Keratinocyte (primary cell): ENCODE data around the gene HIVEP2. TPM values are rescaled to one million over a fixed set of nuclear protein-coding genes. Genes with fewer than 3 reads are reported as not detected.

Experiments
- DNase-seq: peaks from one replicate; pipeline ENCODE4 v3.0.0-alpha.2; 2011; ENCODE audit warnings: low read depth, missing footprints, low spot score
- FAIRE-seq: peaks from 2 replicates; lab custom pipeline; 2011; peaks lifted over from hg19 to GRCh38; lab: Jason Lieb, UNC
- H2AFZ ChIP-seq: 2 replicates; pipeline ENCODE4 v1.6.0; 2012; ENCODE audit warnings: low read length, control low read depth, inconsistent platforms; ENCODE audit not compliant: control insufficient read depth
- H3K27ac ChIP-seq: 2 replicates; pipeline ENCODE4 v1.5.1; 2011; ENCODE audit warnings: low read length; ENCODE audit not compliant: control insufficient read depth, insufficient read depth
- H3K27me3 ChIP-seq: 3 replicates; pipeline ENCODE4 v1.6.0; 2011; ENCODE audit warnings: low read length; ENCODE audit not compliant: control insufficient read depth, insufficient read depth; ENCODE audit errors: extremely low read depth
- H3K36me3 ChIP-seq, 2 experiments: 2 replicates in 1 of 2; 3 replicates in 1 of 2; pipeline ENCODE4 v1.5.1; 2011; ENCODE audit warnings: low read length in 2 of 2, mild to moderate bottlenecking in 1 of 2; ENCODE audit not compliant: control insufficient read depth in 2 of 2, insufficient read depth in 2 of 2; ENCODE audit errors: extremely low read depth in 1 of 2
- H3K4me1 ChIP-seq: 3 replicates; pipeline ENCODE4 v1.5.1; 2011; ENCODE audit warnings: low read length; ENCODE audit not compliant: control insufficient read depth, insufficient read depth; ENCODE audit errors: extremely low read depth
- H3K4me2 ChIP-seq: 3 replicates; pipeline ENCODE4 v1.6.0; 2011; ENCODE audit warnings: low read depth, low read length; ENCODE audit not compliant: control insufficient read depth, insufficient read depth; ENCODE audit errors: extremely low read depth
- H3K4me3 ChIP-seq, 3 experiments: fragments of 200-600 bp in 1 of 3; sonication (generic) in 1 of 3; 2 replicates in 2 of 3; 3 replicates in 1 of 3; pipeline ENCODE4 v1.5.1; 2011 to 2016; ENCODE audit warnings: low read length in 3 of 3, mild to moderate bottlenecking in 3 of 3, control low read depth in 2 of 3, inconsistent platforms in 1 of 3, low read depth in 1 of 3, mixed read lengths in 1 of 3, mixed run types in 1 of 3, moderate library complexity in 1 of 3; ENCODE audit not compliant: control insufficient read depth in 2 of 3, insufficient read depth in 2 of 3; ENCODE audit errors: extremely low read depth in 1 of 3
- H3K79me2 ChIP-seq: 2 replicates; pipeline ENCODE4 v1.6.0; 2012; ENCODE audit warnings: low read length; ENCODE audit not compliant: control insufficient read depth, insufficient read depth
- H3K9ac ChIP-seq: 3 replicates; pipeline ENCODE4 v1.6.0; 2011; ENCODE audit warnings: low read length; ENCODE audit not compliant: control insufficient read depth, insufficient read depth; ENCODE audit errors: extremely low read depth
- H3K9me1 ChIP-seq: 3 replicates; pipeline ENCODE4 v1.6.0; 2011; ENCODE audit warnings: low read length; ENCODE audit not compliant: control insufficient read depth, insufficient read depth; ENCODE audit errors: extremely low read depth
- H3K9me3 ChIP-seq: 2 replicates; pipeline ENCODE4 v1.5.1; 2012; ENCODE audit warnings: low read depth, low read length; ENCODE audit not compliant: control insufficient read depth
- H4K20me1 ChIP-seq: 3 replicates; pipeline ENCODE4 v1.6.0; 2011; ENCODE audit warnings: low read length; ENCODE audit not compliant: control insufficient read depth, insufficient read depth; ENCODE audit errors: extremely low read depth
- CTCF ChIP-seq, 3 experiments: IDR thresholded peaks in 1 of 3; conservative IDR thresholded peaks in 1 of 3; optimal IDR thresholded peaks in 1 of 3; 2 replicates in 2 of 3; 3 replicates in 1 of 3; pipeline versions ENCODE3 to v1.5.1; 2011; ENCODE audit warnings: low read length in 3 of 3, mild to moderate bottlenecking in 3 of 3, moderate library complexity in 2 of 3, control low read depth in 1 of 3, inconsistent platforms in 1 of 3; ENCODE audit not compliant: insufficient read depth in 2 of 3; ENCODE audit errors: extremely low read depth in 1 of 3
- EZH2 ChIP-seq: IDR thresholded peaks from one replicate; pipeline ENCODE4 v1.6.1; 2012; ENCODE audit warnings: inconsistent platforms, mild to moderate bottlenecking, low read length, moderate library complexity
- dilution Hi-C: fragments of 300-500 bp; cut with MboI; formaldehyde crosslinking; loops from one replicate; pipeline ENCODE4 v1.7.0; 2020; ENCODE audit warnings: low sequenced_read_pairs; ENCODE audit not compliant: extremely low pct_ligation_motif_present
- polyA plus RNA-seq, 5 experiments: library from polyadenylated mRNA; depleted of rRNA in 3 of 5; stranded (reverse) in 3 of 5; stranded (forward) in 1 of 5; unstranded in 1 of 5; fragments of >200 nt; gene quantifications; 1 replicate in 1 of 5; 2 replicates in 3 of 5; 3 replicates in 1 of 5; pipeline versions ENCODE4 v1.2.1 to v1.2.3, GENCODE V29; 2011 to 2012; ENCODE audit warnings: missing spikeins in 2 of 5, low read depth in 1 of 5, low replicate concordance in 1 of 5

HIVEP2 gene
- polyA plus RNA-seq, 1 donor (not counting 4 experiments of a cell fraction or from before 2014, with no cell fraction given), result 8.9 TPM

- Histone ChIP-seq H3K27ac (no peak overlapping the region), H2AFZ (no peak overlapping the region), H3K27me3 (no peaks in the 10 kb centered on the region), H3K4me3 (no peak overlapping the region), H3K4me1 (peaks cover 28% of the 10 kb centered on the region), H3K9ac (no peak overlapping the region), H3K4me2 (no peak overlapping the region), H4K20me1 (no peaks in the 10 kb centered on the region), H3K36me3 (peaks cover 0 to 2% of the 10 kb centered on the region in 2 experiments), H3K9me3 (no peaks in the 10 kb centered on the region), H3K9me1 (no peaks in the 10 kb centered on the region), H3K79me2 (peaks cover 12% of the 10 kb centered on the region)
- TF ChIP-seq CTCF (optimal IDR thresholded peaks at IDR 0.05 in 1 of 3, IDR thresholded peaks at IDR 0.05 in 1 of 3, conservative IDR thresholded peaks at IDR 0.05 in 1 of 3; ENCODE audit: extremely low read depth in 1 of 3, insufficient read depth in 2 of 3, low read length in 3 of 3), result no peak
- TF ChIP-seq EZH2, result no peak
- dilution Hi-C loops, result no loop called here
- DNase-seq (no peak), FAIRE-seq (peak; percentile 71)
These were observed 43.4 kb downstream of the HIVEP2 start for GRCh38 chr6:142901611-142902010.

- Histone ChIP-seq H3K4me2 (no peak overlapping the region), H3K9ac (no peak overlapping the region), H3K27me3 (no peaks in the 10 kb centered on the region), H3K9me3 (no peaks in the 10 kb centered on the region), H3K27ac (no peak overlapping the region), H3K4me1 (peaks cover 28% of the 10 kb centered on the region), H3K36me3 (peaks cover 0 to 2% of the 10 kb centered on the region in 2 experiments), H3K9me1 (no peaks in the 10 kb centered on the region), H3K4me3 (no peak overlapping the region), H2AFZ (no peak overlapping the region), H4K20me1 (no peaks in the 10 kb centered on the region), H3K79me2 (peaks cover 12% of the 10 kb centered on the region)
- DNase-seq (no peak), FAIRE-seq (no peak)
- no peak for TF ChIP-seq EZH2
- TF ChIP-seq CTCF (optimal IDR thresholded peaks at IDR 0.05 in 1 of 3, IDR thresholded peaks at IDR 0.05 in 1 of 3, conservative IDR thresholded peaks at IDR 0.05 in 1 of 3; ENCODE audit: extremely low read depth in 1 of 3, insufficient read depth in 2 of 3, low read length in 3 of 3), result no peak
- dilution Hi-C loops, result no loop called here
These were observed 44.6 kb downstream of the HIVEP2 start for GRCh38 chr6:142900227-142900971.
